DND-41 (cell line): ENCODE data around the gene GTF2F2.

Experiments used
- EZH2 ChIP-seq: IDR thresholded peaks from 3 replicates; pipeline ENCODE4 v1.6.1; 2012; ENCODE audit warnings: borderline replicate concordance, low read depth, mild to moderate bottlenecking, moderate library complexity, low read length, inconsistent platforms; ENCODE audit not compliant: severe bottlenecking
- TF ChIP-seq, protein P1 (sequence below): IDR thresholded peaks from 2 replicates; pipeline ENCODE4 v1.5.1; 2012; ENCODE audit warnings: borderline replicate concordance, low read length, moderate library complexity, mild to moderate bottlenecking; ENCODE audit not compliant: poor library complexity, severe bottlenecking; ENCODE audit errors: extremely low read depth

- TF ChIP-seq EZH2: no peak
- TF ChIP-seq, protein P1, sequence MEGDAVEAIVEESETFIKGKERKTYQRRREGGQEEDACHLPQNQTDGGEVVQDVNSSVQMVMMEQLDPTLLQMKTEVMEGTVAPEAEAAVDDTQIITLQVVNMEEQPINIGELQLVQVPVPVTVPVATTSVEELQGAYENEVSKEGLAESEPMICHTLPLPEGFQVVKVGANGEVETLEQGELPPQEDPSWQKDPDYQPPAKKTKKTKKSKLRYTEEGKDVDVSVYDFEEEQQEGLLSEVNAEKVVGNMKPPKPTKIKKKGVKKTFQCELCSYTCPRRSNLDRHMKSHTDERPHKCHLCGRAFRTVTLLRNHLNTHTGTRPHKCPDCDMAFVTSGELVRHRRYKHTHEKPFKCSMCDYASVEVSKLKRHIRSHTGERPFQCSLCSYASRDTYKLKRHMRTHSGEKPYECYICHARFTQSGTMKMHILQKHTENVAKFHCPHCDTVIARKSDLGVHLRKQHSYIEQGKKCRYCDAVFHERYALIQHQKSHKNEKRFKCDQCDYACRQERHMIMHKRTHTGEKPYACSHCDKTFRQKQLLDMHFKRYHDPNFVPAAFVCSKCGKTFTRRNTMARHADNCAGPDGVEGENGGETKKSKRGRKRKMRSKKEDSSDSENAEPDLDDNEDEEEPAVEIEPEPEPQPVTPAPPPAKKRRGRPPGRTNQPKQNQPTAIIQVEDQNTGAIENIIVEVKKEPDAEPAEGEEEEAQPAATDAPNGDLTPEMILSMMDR: no peak
Measured at GRCh38 chr13:45269204-45269603, 148.9 kb downstream of the GTF2F2 start.
